Astrocyte of the spinal cord (primary cell): ENCODE data around the gene NRXN2.

Experiments used
- DNase-seq: peaks from one replicate; pipeline ENCODE4 v3.0.0; 2011; ENCODE audit warnings: low read depth, low spot score
- H3K4me3 ChIP-seq: 2 replicates; pipeline ENCODE4 v1.5.1; 2011; ENCODE audit warnings: low read depth, mild to moderate bottlenecking, low read length, moderate library complexity
- in situ Hi-C: cut with HindIII; loops from 2 replicates; pipeline ENCODE4 v1.10.0; 2017; ENCODE audit warnings: low sequenced_read_pairs
- TF ChIP-seq, protein P1 (sequence below): IDR thresholded peaks from 2 replicates; pipeline ENCODE4 v1.5.1; 2012; ENCODE audit warnings: low read depth, mild to moderate bottlenecking, low read length, inconsistent platforms

The NRXN2 gene

GRCh38 chr11:64653388-64653973 is 69.5 kb downstream of the NRXN2 start:
- in situ Hi-C loops: no loop called here
- H3K4me3 ChIP-seq: no peak overlapping the region
- TF ChIP-seq, protein P1, sequence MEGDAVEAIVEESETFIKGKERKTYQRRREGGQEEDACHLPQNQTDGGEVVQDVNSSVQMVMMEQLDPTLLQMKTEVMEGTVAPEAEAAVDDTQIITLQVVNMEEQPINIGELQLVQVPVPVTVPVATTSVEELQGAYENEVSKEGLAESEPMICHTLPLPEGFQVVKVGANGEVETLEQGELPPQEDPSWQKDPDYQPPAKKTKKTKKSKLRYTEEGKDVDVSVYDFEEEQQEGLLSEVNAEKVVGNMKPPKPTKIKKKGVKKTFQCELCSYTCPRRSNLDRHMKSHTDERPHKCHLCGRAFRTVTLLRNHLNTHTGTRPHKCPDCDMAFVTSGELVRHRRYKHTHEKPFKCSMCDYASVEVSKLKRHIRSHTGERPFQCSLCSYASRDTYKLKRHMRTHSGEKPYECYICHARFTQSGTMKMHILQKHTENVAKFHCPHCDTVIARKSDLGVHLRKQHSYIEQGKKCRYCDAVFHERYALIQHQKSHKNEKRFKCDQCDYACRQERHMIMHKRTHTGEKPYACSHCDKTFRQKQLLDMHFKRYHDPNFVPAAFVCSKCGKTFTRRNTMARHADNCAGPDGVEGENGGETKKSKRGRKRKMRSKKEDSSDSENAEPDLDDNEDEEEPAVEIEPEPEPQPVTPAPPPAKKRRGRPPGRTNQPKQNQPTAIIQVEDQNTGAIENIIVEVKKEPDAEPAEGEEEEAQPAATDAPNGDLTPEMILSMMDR: no peak
- no peak for DNase-seq

DNA sequence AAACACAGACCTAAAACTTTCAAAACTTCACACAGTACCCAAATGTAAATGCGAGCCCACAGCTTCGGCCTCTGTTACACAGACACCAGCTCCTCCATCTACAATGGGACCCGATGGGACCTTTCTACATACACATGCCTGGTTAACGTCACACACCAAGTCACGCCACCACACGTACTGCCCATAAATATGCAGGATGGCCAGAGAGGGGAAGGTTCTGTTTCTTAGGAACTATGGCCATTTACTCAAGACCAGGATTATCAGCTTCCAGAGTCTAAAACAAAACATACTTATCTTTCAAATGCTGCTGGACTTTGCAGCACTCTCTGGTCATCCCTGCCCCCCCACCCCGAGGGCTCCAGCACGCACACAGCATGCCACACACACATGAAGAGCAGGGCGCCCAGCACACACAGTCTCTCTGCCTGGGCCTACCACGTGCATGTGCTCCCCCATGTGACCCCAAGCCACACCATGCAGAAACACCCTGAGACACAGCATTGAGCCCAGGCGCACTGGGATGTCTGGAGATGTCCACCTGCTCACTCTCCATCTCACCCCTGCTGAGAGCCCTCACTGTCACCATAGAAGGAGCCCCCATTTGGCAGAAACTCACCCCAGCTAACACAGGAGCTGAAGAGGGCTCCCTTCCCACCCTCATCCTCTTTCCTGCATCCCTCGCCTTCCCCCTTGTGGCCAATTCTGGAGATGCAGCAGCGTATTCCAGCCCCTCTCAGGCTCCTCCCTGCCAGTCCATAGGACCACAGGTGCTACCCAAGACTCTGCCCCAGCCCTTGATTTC is 70.2 kb downstream of the NRXN2 start:
- DNase-seq: peak; percentile 62
- in situ Hi-C loops: no loop called here
- TF ChIP-seq, protein P1: peak; percentile 94
- no peak overlapping the region for H3K4me3 ChIP-seq

GRCh38 chr11:64650923-64651523 is 72.0 kb downstream of the NRXN2 start:
- no peak overlapping the region for H3K4me3 ChIP-seq
- in situ Hi-C loops: no loop called here
- DNase-seq: no peak
- TF ChIP-seq, protein P1: peak; percentile 63

- DNase-seq: no peak
- TF ChIP-seq, protein P1: peak; percentile 45
- H3K4me3 ChIP-seq: no peak overlapping the region
- in situ Hi-C loops: no loop called here
Observed at GRCh38 chr11:64649291-64649697, 73.7 kb downstream of the NRXN2 start.

- no peak overlapping the region for H3K4me3 ChIP-seq
- TF ChIP-seq, protein P1: no peak
- DNase-seq: no peak
- in situ Hi-C loops: no loop called here
Observed at GRCh38 chr11:64648551-64648950, 74.4 kb downstream of the NRXN2 start.

DNA sequence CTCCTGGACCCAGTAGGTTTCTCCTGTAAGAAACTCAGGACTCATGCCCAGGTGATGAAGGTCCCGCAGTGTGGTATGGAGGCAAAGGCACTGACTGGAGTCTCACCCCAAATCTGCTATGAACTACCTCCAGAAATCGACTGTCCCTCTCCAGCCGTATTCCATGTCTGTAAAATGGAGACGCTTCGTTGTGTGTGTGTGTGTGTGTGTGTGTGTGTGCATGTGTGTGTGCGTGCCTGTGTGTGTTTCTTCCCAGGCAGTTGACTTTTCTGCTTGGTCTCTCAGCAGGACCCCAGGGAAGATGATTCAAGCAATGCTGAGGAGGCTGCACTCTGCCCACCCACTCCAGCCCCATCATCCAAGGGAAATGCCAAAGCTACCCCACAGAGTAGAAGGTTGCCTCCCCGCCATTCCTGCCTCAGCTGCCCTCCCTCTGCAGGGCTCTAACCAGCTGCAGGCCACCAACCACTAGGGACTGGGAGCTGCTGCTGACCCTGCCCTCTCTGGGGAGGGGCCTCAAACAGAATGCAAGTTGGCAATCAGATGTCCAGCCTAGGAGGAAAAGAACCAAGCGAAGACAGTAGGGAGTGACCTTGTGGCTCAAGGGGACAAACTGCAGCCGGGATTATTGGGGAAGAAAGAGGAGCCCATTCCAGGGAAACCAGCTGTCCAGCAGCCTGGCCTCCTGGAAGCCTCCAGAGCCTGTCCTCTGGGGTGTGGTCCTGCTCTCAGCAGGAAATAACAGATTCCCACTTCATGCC is 75.8 kb downstream of the NRXN2 start:
- DNase-seq: no peak
- H3K4me3 ChIP-seq: no peak overlapping the region
- TF ChIP-seq, protein P1: no peak
- in situ Hi-C loops: no loop called here
